NCI-H1436 treated with DMSO at 0.1 percent for 48 hours (cell line): Measurements from ENCODE around the gene UPF1.

Source experiments
- DNase-seq: peaks from one replicate; lab custom pipeline; 2025; lab: John Stamatoyannopoulos, UW

UPF1 gene

DNA sequence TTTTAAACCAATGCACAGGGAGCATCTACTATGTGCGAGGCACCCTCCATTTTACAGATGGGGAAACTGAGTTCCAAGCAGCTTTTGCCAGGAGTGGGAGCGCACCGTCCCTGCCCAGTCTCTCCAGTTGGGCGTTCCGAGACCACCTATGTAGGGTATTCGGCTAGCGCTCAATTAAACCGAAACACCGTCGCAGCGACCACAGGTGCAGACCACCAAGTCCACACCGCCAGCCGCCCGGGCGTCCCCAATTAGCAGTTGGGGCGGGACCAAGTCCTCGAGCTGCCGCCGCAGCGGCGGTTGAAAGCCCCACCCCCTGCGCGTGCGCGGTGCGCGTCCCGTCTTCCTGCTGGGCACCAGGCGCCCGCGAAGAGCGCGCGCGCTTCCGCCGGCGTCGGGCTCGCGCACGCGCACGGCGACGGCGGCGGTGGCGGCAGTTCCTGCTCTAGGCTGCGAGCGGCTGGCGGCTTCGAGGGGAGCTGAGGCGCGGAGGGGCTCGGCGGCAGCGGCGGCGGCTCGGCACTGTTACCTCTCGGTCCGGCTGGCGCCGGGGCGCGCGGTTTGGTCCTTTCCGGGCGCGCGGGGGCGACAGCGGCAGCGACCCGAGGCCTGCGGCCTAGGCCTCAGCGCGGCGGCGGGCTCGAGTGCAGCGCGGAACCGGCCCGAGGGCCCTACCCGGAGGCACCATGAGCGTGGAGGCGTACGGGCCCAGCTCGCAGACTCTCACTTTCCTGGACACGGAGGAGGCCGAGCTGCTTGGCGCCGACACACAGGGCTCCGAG lies at the start of gene UPF1:
UPF1 (plus strand) TSS at position 436 of the 782 bp plus-strand sequence; CDS start at position 687, 251 bp downstream.
- peak; percentile 58 for DNase-seq

DNA sequence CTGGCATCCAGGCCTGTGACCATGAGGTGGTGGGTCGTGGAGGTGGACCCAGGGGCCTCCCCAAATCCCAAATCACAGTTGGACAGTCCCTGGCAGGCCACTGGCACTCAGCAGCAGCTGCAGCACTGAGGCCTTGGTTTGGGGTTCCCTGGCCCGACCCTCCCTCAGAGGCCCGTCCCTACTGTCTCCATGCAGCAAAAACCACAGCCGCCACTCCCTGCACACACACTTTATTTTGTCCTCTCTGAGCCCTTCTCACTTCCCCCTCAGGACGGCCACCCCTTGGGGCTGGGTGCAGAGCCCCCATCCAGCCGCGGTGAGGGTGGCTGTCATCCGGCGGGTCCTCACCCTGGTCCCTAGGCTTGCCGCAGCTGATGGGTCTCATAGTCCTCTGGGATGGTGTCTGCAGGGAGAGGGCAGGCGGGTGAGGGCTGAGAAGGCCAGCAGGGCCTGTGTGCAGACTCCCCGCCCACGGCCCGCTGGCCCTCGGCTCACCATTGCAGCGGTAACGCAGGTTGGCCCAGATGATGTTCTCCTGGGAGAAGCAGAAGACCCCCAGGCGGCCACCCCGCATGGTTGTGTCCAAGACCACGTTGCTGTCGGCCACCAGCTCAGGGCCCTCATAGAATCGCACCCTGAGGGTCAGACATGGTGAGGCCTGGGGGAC lies 49.1 kb upstream of the UPF1 start:
- DNase-seq, result no peak

DNA sequence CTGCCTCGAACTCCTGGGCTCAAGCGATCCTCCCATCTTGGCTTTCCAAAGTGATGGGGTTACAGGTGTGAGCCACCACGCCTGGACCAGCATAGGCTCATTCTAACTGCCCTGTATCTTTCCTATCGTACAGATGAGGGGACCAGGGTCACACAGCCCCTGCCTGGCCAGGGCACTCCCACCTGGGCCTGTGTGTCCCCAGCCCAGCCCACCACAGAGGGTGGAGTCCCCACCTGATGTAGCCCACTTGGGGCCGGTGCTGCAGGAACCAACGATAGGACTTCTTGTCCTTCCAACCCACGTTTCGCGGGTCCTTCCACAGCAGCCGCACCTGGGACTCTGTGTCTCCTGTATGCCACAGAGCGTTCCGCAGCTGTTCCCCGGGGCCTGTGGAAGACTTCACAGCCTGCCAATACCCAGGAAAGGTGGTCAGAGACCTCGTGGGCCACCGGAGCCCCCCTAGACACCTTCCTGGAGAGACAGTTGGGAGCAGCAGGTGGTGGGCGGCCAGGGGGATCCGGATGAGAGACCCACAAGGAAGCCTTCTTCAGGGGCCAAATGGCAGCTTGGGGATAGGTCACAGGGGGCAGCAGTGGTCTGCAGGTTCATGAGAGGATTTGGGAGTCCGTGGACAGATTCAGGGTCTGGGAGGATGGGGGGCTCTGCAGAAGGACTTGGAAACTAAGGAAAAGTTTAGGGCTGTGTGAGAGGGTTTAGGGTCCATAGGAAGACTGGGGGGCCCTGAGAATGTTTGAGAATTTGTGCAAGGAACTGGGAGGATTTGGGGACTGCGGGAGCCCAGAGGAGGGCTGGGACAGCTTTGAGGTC lies 47.6 kb upstream of the UPF1 start:
- DNase-seq, result no peak

GRCh38 chr19:18784786-18785120 lies 47.0 kb upstream of the UPF1 start:
- DNase-seq, result no peak

DNA sequence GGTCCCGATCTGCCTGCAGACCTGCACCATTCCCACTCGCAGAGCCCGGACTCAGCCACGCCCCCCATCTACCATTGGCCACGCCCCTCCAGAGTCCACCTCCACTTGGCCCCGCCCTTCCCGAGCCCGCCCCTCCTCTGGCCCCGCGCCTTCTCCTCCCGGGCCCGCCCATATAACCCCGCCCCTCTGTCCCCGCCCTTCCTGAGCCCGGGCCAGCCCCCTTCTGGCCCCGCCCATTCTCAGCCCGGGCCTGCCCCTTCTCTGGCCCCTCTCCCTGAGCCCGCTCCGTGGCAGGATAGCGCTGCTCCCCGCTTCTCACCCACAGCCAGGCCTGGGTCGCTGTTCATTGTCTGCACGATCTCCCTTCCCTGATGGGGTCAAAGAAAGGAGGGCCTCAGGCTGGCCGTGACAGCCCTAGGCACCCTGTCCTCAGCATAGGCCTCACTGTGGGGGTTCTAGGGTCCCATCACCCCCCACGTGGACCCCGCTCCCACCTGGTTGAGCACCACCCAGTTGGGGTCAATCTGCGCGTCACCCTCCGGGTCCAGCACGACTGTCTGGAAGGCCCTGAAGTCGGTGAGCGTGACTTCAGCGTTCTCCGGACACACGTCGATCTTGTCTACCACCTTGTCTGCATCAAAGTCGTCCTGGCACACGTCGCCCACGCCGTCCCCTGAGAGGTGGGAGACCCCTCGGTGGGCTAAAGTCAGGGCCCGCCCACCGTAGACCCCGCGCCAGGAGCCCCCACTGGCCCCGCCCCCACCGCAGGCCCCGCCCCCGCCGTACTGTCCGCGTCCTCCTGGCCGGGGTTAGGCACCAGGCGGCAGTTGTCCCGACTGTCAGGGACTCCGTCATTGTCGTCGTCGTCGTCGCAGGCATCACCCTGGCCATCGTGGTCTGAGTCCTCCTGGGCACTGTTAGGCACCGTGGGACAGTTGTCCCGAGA lies 46.3 kb upstream of the UPF1 start:
- DNase-seq, result no peak

- no peak for DNase-seq
Measured at GRCh38 chr19:18788529-18789421, 43.0 kb upstream of the UPF1 start.

DNA sequence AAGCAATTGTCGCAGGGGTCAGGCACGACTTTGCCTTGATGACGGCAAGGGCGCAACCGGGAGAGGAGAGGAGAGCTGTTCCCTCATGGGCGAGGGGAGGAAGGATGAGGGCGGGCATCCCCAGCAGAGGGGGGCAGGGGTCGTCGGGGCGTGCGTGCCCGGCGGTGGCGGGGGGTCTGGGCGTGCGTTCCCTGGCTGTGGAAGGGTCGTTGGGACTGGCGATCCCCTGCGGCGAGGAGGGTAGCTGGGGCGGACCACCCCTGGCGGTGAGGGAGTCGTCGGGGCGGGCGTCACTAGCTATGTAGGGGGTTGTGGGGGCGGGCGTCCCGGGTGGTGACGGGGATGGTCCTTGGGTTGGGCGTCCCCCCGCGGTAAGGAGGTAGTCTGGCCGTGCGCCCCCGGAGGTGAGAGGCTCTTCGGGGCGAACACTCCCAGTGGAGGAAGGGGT lies 42.3 kb upstream of the UPF1 start:
- DNase-seq, result no peak

DNA sequence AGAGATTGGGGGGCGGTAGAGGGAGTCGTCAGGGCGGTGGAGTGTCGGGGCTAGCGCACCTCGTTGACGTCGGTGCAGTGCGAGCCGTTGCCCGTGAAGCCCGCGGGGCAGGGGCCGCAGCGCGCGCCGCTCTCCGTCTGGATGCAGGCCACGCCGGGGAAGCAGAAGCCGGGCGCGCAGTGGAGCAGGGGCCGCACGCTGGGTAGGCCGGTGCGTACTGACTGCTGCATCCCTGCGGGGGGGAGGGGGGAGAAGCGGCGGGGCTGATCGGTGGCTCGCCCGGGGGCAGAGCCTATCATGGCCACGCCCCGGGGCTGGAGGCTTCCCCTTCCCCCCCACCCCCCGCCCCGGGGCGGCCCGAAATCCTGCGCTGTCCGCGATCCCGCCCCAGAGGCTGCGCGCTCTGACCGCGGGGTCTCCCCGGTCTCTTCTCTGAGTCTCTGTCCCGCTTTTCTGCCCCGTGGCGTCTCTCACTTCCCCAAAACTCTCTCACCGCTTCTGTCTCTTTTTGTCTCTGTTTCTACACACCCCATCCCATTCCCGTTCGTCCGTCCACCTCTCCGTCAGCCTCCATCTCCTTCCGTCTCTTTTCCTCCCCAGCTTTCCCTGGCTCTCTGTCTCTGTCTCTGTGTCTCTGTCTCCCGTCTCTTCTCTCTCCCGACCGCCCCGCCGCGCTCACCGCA lies 41.7 kb upstream of the UPF1 start:
- no peak for DNase-seq

GRCh38 chr19:18790566-18791314 lies 41.0 kb upstream of the UPF1 start, which contains the start of gene COMP:
TSS of gene COMP (minus strand) at chr19:18791305. CDS start at chr19:18791269, 36 bp downstream.
- DNase-seq, result no peak

GRCh38 chr19:18791315-18791678 lies 40.5 kb upstream of the UPF1 start:
- no peak for DNase-seq

DNA sequence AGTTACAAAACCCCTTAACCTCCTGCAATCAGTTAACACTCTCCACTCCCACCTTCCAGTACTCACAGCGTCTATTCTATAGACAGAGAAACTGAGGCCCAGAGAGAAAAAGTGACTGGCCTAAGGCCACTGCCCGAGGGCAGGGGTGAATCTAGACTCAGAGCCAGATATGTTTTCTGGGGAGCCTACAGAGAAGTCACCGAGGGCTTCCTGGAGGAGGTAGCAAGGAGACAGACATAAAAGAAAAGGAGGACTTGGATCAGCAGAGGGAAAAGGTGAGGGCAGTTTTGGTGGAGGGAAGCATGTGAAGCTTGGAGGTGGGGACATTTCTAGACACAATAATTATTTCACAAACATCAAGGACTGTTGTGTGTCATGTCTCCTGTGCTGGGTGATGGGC lies 39.1 kb upstream of the UPF1 start:
- DNase-seq, result no peak

GRCh38 chr19:18793144-18794028 lies 38.4 kb upstream of the UPF1 start:
- no peak for DNase-seq

GRCh38 chr19:18794029-18794313 lies 37.8 kb upstream of the UPF1 start:
- no peak for DNase-seq

- DNase-seq, result no peak
Measured at GRCh38 chr19:18794692-18795091, 37.1 kb upstream of the UPF1 start.

DNA sequence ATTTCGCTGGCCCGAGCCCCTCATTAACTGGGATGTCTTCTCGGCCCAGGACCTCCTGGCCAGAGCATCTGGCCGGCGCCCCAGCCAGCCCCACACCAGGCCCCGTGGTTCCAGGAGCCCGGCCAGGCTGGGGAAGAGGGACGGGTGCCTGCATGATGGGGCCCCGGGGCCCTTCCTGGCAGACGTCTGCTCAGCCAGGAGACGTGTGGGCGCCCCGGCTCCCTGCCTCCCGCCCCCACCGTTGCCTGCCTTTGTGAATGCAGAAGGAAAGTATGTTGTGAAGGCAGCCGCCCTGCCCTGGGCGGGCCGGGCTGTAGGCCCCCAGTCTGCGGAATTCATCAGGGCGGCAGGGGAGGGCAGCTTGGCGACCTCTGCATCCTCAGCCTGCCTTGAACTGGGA lies 36.2 kb upstream of the UPF1 start:
- no peak for DNase-seq

- no peak for DNase-seq
Measured at GRCh38 chr19:18796239-18796638, 35.5 kb upstream of the UPF1 start.

- no peak for DNase-seq
Measured at GRCh38 chr19:18798384-18799352, 33.1 kb upstream of the UPF1 start.
